Skeletal muscle cell (primary cell): ENCODE results near the gene TRABD2A.

Source experiments
- DNase-seq: peaks from one replicate; pipeline ENCODE4 v3.0.0-alpha.2; 2010; ENCODE audit warnings: low read depth
- H3K4me3 ChIP-seq: 2 replicates; pipeline ENCODE4 v1.5.1; 2011; ENCODE audit warnings: low read depth, mild to moderate bottlenecking, control low read depth, low read length, moderate library complexity

Gene TRABD2A

DNA sequence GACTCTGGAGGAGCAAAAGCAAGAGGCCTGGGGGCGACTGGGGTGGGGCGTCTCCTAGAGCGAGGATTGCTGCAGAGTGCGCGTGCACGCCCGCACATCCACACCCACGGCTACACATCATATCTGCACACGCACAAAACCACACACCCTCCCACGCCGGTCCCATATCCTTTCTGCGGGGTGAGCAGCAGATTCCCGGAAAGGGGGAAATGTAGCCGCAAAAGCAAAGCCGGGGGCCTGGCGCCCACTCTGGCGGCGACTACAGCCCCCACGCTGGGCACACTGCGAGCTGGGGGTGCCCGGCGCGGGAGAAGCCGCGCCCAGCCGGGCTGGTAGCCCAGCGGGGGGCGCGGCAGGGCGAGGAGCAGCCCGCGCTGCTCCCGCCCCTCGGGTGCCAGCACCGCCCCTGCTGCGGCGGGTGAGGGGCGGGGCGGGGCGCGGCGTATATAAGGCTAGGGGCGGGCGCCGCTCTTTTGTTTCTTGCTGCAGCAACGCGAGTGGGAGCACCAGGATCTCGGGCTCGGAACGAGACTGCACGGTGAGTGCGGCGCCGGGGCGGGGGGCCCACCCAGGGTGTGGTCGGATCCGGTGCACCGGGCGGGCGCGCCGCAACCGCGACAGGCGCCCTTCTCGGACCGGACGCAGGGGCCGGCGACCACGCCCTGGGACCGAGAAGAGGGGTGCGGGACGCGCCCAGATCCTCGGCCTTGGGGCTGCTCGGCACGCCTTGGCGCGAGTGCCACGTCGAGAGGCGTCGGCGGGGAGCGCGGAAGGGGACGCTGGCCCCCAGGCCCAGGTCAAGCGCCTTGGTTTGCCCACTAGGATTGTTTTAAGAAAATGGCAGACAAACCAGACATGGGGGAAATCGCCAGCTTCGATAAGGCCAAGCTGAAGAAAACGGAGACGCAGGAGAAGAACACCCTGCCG lies 24.6 kb upstream of the TRABD2A start, which contains the start of gene TMSB10:
Gene TMSB10 (plus strand): TSS at position 476 of the 927 bp plus-strand sequence.
- peak within 1 kb of the TSS; percentile 81 for H3K4me3 ChIP-seq
- DNase-seq, result peak; percentile 60

DNA sequence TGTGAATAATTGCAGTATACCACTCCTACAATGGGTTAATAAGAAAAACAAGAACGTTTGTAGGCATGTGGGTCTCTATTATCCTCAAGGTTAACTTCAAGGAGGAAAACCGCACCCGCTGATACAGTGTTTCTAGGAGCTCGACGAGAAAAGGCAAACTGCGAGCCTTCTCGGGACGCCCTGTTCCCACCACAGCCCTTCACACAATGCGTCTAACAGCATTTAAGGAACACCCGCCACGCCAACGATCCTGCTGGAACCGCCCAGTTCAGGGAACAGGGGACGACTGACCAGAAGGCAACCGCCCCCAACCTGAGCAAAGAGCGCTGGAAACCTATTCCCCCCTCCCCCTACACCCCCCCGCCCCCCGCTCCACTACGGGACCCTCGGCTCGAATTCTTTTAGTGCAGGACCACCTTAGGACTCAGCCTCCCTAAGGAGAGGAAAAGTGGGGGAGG lies 23.9 kb upstream of the TRABD2A start:
- peak; percentile 81 for DNase-seq
- H3K4me3 ChIP-seq, result peak overlapping the region; percentile 81

DNA sequence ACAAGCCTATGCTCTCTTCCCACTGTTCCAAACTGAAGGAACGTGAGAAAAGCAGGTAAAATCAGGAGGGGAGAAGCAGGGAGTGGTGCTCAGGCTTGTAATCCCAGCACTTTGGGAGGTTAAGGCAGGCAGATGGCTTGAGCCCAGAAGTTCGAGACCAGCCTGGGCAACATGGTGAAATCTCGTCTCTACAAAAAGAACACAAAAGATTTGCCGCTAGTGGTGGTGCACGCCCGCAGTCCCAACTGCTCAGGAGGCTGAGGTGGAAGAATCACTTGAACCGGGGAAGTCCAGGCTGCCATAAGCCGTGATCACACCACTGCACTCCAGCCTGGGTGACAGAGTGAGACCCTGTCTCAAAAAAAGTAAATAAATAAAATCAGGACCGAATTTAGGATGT lies 23.3 kb upstream of the TRABD2A start:
- DNase-seq, result no peak
- no peak overlapping the region for H3K4me3 ChIP-seq

DNA sequence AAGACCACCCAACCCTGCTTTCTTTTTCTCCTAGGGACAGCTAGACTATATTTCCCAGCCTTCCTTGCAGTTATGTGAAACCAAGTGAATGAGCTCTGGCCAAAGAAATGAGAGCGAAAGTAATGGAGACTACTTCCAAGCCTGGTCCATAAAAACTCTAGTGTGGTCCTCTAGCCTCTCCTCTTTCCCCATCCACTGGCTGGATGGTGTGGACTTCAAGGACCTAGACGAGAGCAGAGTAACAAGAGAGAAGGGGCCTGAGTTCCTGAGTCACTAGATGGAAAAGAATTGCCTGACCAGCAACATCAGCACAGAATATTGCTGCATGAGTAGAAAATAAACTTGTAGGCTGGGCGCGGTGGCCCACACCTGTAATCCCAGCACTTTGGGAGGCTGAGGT lies 21.6 kb upstream of the TRABD2A start:
- DNase-seq, result no peak
- H3K4me3 ChIP-seq, result no peak overlapping the region

DNA sequence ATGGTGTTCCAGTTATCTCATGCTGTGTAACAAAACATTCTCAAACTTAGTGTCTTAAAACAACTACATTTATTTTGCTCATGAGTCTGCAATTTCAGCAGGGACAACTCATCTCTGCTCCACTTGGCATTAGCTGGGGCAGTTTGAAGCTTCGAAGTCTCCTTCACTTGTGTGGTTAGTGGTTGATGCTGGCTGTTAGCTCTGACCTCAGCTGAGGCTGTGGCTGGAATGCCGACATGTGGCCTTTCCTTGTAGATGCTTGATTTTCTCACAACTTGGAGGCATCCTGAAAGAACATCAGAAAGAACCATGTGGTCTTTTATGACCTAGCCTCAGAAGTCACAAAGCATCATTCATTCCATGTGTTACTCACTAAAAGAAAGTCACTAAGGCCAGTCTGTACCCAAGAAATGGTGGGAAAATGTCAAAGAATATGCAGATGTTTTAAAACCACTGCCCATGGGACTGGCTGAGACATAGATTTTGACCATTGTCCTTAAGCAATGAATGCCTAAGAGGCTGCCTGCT lies 20.8 kb upstream of the TRABD2A start:
- H3K4me3 ChIP-seq, result no peak overlapping the region
- DNase-seq, result peak; percentile 92

DNA sequence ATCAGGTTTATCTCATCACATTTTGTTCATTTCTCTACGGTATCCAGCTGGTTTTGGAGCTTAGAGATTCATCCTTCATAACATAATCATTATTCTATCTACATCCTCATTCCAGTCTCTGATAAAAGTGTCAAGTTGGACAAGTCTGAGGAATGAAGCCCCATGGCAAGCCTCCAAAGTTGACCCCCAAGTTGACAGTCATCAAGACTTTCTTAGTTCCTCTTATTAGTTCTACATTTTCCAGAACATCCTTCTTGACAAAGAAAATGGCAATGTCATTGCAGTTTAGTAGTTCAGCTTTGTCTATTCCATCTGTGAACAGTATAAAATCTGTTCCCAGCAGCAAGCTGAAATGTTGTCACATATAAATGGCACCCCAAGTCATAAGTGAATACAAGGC lies 20.1 kb upstream of the TRABD2A start:
- DNase-seq, result no peak
- H3K4me3 ChIP-seq, result no peak overlapping the region

DNA sequence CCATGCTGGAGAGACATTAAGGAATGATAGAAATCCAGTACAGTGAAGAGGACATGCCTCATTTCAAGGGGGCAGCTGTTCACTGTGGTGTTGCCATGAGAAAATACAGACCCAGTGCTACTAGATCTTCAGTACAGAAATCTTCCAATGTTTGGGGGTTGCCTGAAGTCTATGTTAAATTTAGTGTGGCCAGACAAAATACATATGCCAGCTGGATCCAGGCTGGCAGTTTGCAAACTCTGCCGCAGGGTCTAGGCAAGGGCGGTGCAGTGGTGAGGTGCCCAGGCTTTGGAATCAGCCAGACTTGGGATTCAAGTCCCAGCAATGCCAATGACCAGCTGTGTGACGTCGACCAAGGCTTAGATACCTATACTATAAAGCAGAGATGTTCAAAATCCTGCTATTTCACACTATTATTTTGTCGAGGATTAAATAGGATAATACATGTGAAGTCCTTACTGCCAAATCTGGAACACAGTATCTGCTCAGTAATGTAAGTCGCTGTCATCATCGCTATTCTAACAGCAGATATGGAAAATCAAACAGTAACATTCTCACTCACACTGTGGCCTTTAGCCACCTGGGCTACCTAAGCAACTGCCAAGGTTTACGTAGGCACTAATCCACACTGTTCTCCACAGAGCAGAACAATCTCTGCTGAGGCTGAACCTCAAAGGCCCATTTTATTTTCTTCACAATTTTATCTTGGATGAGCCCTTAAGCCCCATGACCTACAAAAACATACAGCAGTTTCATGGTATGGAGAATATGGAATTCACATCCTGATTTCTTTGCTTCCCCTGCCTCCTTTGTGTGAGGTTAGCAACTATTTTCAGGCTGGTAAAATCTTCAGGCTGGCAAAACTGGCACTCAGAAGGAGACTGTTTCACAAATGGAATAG lies 18.7 kb upstream of the TRABD2A start:
- no peak for DNase-seq
- no peak overlapping the region for H3K4me3 ChIP-seq

DNA sequence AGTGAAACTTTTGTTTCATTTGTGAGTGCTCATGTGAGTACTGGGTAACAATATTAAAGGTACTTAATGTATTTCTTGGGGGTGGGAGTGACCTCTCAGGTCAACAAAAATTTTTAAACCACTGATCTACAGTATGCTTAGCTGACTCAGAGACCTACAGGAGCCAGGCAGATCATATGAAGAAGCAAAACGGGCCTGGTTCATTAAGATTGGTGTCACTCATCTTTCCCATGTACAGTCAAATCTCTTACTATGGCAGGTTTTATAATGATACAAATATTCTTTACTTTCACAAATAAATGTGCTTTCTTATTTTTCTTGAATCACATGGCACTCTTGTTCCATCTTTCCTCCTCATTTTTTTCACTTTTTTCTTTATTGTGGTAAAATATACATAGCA lies 16.9 kb upstream of the TRABD2A start:
- no peak overlapping the region for H3K4me3 ChIP-seq
- DNase-seq, result no peak

DNA sequence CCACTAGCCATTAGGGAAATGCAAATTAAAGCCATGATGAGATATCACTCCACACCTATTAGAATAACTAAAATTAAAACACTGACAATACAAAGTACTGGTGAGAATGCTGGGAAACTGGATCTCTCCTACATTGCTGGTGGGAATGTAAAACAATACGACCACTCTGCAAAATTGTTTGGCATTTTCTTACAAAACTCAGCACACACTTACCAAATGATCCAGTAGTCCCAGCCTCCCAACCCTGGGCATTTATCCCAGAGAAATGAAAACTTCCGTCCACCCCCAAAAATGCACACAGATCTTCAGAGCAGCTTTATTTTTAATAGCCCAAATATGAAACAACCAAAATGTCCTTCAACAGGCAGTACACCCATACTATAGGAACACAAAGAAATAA lies 15.7 kb upstream of the TRABD2A start:
- no peak overlapping the region for H3K4me3 ChIP-seq
- DNase-seq, result no peak

DNA sequence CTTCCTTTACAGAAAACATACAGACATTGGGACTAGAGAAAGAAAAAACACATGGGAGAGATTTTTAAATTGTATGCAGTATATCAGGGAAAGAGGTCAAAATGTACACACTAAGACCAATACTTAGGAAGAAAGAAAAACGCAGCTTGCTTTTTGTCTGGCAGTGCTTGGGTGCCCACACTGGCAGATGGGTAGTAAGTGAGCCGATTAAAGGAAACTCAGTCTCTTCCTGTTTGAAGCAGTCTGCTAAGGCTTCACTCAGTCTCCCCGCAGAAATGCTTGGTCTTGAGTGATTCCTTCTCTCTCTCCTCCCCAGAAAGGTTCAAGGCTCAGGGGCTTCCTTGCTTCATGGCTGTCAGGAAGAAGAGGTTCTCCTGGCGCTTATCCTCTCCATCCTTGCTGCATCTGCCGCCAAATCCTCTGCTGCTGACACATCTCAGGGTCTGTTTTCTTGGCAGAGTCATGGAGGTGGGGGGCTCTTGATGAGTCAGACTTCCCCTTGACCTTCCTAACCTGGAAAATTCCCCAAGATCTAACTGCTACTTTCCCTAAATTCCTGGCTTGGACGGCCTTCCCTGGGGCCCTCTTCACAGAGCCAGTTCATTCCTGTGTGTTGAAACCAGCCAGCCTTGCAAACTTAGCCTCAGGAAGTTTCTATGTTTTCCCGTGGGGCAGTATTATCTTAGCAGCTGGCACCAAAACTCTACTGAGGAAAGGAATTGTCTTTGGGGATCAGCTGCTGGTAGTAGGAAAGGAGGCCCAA lies 14.1 kb upstream of the TRABD2A start:
- no peak overlapping the region for H3K4me3 ChIP-seq
- peak; percentile 70 for DNase-seq

DNA sequence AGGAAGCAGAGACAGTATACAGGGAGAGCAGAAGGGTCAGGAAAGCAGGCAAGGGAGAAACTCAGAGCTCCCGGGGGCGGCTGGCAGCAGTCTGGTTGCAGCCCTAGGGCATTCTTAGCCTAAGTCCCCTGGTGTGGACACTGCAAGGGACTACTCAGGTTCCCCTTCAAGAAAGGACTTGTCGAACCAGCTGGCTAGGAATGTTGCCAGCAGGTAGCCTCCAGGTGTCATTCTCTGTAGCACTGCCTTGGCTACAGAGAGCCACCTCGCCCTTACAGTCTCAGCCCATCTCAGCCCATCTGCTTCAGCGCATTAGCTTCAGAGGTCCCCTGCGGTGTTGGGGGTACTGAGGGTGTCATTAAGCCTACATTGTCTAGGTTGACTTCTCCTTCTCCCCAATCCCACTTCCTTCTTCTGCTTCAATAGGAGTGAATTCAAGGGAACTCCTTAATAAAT lies 13.3 kb upstream of the TRABD2A start:
- no peak for DNase-seq
- H3K4me3 ChIP-seq, result no peak overlapping the region

DNA sequence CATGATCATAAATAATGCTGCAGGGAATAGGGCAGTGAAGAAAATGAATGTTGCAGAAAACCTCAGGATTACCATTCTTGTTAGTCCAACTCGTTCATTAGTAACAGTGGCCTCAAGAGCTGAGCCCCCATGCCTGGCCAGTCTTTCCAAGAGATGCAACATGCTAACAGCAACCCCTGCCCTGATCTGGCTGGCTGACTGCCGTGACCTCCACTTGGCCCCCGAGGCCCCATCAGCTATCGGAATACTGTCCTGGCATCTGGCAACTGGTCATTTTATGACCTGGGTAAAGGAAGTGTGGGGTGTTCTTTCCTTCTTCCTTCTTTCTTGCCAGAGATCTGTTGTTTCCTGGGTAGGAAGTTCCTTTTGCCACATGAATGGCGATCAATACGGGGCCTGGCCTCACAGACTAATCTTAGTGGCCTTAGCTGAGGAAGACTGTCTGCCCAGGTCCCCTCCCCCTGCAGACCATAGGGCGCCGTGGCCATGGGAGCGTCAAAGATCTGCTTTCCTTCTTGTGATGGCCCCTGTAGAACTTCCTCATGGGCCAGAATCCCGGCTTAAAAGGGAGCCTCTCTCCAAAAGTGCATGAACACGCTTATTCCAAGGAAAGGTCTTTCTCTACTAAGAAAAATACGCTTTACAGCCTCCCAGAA lies 10.6 kb upstream of the TRABD2A start:
- H3K4me3 ChIP-seq, result no peak overlapping the region
- DNase-seq, result no peak

DNA sequence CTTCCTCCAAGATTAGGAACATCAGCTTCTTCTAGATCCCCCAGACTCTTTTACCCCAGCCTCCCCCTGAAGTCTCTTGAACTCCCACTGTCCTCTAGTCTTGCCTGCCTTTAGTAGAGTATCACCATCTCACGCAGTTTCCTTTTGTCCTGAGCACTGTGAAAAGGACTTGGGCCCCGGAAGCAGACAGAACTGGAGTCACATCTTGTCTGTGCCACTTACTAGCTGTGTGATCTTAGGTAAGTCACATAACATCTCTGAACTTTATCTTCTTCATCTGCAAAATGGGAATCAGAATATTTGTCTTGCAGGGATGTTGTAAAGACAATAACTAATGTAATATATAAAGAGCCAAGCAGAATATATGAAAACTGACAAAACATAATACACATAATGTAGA lies 8.4 kb upstream of the TRABD2A start:
- H3K4me3 ChIP-seq, result no peak overlapping the region
- no peak for DNase-seq

DNA sequence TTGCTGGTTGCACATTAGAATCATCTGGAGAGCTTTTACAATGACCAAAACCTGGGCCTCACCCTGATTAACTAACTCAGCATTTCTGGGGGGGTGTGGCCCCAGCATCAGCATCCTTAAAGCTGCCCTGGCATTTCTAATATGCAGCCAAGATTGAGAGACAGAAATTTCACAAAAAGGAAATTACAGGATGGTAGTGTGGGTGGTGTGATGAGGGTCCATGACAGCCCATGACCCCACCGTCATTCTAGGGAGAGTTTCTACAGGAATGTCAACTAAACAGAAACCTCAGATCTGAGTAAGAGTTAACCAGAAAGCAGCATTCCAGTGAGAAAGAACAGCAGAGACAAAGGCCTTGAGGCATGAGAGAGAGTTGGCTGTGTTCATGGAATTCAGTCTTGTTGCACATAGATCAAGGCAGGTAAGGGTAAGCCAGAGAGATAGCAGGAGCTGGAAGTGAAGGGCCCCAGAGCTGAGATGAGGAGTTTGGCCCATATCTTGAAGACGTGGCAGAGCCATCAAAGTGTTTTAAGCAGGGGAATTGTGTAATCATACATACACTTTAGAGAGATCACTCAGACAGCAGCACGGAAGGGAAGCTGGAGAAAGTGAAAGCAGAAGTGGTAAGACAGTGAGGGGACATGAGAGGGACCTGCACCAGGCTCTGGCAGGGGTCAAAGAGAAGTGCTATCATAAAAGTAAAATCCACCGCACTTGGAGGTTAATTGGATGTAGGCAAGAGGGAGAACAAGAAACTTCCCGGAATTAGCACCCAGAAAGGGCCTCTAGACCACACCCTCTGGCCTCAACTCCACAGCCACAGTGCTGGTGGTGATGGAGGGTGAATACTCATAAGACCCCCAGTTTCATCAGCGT lies 7.8 kb upstream of the TRABD2A start:
- no peak overlapping the region for H3K4me3 ChIP-seq
- peak; percentile 54 for DNase-seq

DNA sequence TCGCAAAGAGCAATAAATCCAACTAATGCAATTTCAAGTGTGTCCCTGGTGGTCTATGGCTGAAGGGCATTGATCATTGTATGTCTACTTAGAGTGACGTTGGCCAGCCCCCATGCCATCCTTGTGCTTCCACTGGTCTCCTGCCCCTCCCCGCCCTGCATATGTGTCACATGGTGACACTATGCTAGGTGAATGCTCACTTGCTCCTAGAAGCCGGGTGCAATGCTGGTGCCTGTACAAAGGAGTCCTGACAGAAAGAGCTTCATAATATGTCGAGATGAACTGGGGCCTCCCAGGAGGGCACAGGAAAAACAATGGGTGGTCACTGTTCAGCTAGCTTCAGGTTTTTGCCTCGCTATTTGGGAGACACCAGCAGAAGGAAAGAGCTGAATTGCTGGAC lies 5.9 kb upstream of the TRABD2A start:
- no peak overlapping the region for H3K4me3 ChIP-seq
- DNase-seq, result no peak

DNA sequence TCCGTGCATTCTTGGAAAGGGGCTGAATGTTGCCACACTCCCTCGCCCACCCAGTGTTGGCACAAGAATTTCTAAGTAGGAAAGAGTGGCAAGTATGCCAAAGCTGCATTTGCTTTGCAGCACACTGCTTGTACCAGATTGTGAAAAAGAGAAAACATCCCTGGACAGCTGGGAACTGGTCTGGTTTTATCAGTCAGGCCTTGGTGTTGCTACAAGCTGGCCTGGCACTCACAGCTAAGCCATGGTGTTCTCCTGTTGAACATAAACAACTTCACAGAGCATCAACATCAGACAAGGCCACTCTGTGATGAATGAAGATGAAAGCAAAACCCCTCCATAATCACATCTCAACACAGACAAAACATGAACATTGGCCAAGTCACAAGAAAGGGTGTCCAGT lies 4.2 kb upstream of the TRABD2A start:
- no peak for DNase-seq
- H3K4me3 ChIP-seq, result no peak overlapping the region

DNA sequence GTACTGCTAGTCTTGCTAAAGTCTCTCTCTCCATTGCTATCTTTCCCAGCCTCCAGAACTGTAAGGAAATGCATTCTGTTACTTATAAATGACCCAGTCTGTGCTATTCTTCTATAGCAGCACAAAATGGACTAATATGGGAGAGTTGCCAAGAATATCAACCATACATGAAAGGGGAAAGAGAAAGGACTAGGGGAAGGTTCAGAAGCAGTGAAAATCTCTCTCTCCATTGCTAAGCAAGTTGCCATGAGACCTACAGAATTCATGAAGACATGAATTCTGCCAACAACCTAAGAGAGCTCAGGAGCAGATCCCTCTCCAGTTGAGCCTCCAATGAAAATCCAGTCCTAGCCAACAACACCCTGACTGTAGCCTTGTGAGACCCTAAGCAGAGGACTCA lies 3.6 kb upstream of the TRABD2A start:
- no peak overlapping the region for H3K4me3 ChIP-seq
- no peak for DNase-seq
